Sigmoid colon (tissue), 4 donors: Measurements from ENCODE around the gene EXTL1.

Experiments
- CTCF ChIP-seq, 4 experiments: fragments of 450-650 bp in 3 of 4; fragments of 200-600 bp in 1 of 4; IDR thresholded peaks; one replicate each; pipeline ENCODE4 v1.5.1; 2016 to 2019; ENCODE audit warnings: antibody characterized with exemption in 4 of 4, mild to moderate bottlenecking in 3 of 4, moderate library complexity in 2 of 4
- EP300 ChIP-seq, 4 donors: sonication (generic); formaldehyde crosslinking; IDR thresholded peaks; one replicate each; pipeline ENCODE4 v1.6.1; 2017; ENCODE audit warnings: antibody characterized with exemption in 4 of 4
- POLR2A ChIP-seq, 2 donors: fragments of 450-650 bp; IDR thresholded peaks; one replicate each; pipeline ENCODE4 v1.6.1; 2016; ENCODE audit warnings: antibody characterized with exemption in 2 of 2, mild to moderate bottlenecking in 2 of 2, moderate library complexity in 2 of 2
- POLR2AphosphoS5 ChIP-seq, 4 donors: sonication (generic); formaldehyde crosslinking; IDR thresholded peaks; one replicate each; pipeline ENCODE4 v1.6.1; 2017; ENCODE audit warnings: antibody characterized with exemption in 4 of 4

- TF ChIP-seq CTCF (IDR thresholded peaks at IDR 0.05) (no peak), POLR2AphosphoS5 (IDR thresholded peaks at IDR 0.05) (no peak), POLR2A (IDR thresholded peaks at IDR 0.05) (no peak), EP300 (IDR thresholded peaks at IDR 0.05) (no peak)
Observed at GRCh38 chr1:26081267-26082019, 59.9 kb downstream of the EXTL1 start.
